ENCODE data around the gene DPF3.

The DPF3 gene

GRCh38 chr14:72589652-72590051 is 304.2 kb downstream of the DPF3 start:
- Histone ChIP-seq H3K27ac (ENCODE audit: low read depth, low read length) (no peak overlapping the region), H3K14ac (ENCODE audit: low read length) (no peak overlapping the region), H3K4me2 (ENCODE audit: low read length) (no peak overlapping the region), H2AFZ (ENCODE audit: insufficient read depth, low read length, poor library complexity) (no peak overlapping the region), H3K9me3 (ENCODE audit: insufficient read depth, low read depth, low read length) (no peaks in the 10 kb centered on the region), H4K8ac (ENCODE audit: low read depth, low read length) (no peak overlapping the region), H2AK5ac (ENCODE audit: low read length) (no peak overlapping the region), H3K79me1 (ENCODE audit: low read length) (no peaks in the 10 kb centered on the region), H3K36me3 (ENCODE audit: control insufficient read depth in 1 of 2, insufficient read depth in 2 of 2, low read length in 2 of 2) (no peaks in the 10 kb centered on the region), H3K4me1 (ENCODE audit: control insufficient read depth in 1 of 2, insufficient read depth in 2 of 2, low read length in 2 of 2) (no peaks in the 10 kb centered on the region), H2BK5ac (ENCODE audit: low read depth, low read length, poor library complexity) (no peak overlapping the region), H3K18ac (ENCODE audit: low read length) (no peak overlapping the region), H3K9ac (ENCODE audit: low read length) (no peak overlapping the region), H2BK120ac (ENCODE audit: insufficient read depth, low read length, poor library complexity) (no peak overlapping the region), H4K91ac (ENCODE audit: low read depth, low read length) (no peak overlapping the region), H3K23ac (ENCODE audit: low read length) (no peak overlapping the region), H3K4me3 (ENCODE audit: low read depth, low read length) (no peak overlapping the region), H3K27me3 (ENCODE audit: insufficient read depth, low read length) (no peaks in the 10 kb centered on the region), H4K12ac (ENCODE audit: low read depth, low read length) (no peak overlapping the region), H3K4ac (ENCODE audit: low read depth, low read length) (no peak overlapping the region), H2BK12ac (ENCODE audit: low read length) (no peak overlapping the region), H3K79me2 (ENCODE audit: control insufficient read depth, insufficient read depth, low read length, poor library complexity) (no peaks in the 10 kb centered on the region)
- no peak for DNase-seq

GRCh38 chr14:72588521-72588920 is 305.4 kb downstream of the DPF3 start:
- H3K9ac ChIP-seq (ENCODE audit: low read length), result no peak overlapping the region
- no peak for DNase-seq
- H3K36me3 ChIP-seq (ENCODE audit: control insufficient read depth in 1 of 2, insufficient read depth in 2 of 2, low read length in 2 of 2), result no peaks in the 10 kb centered on the region
- no peak overlapping the region for H2BK5ac ChIP-seq (ENCODE audit: low read depth, low read length, poor library complexity)
- H3K27ac ChIP-seq (ENCODE audit: low read depth, low read length), result no peak overlapping the region
- H4K8ac ChIP-seq (ENCODE audit: low read depth, low read length), result no peak overlapping the region
- H3K14ac ChIP-seq (ENCODE audit: low read length), result no peak overlapping the region
- no peak overlapping the region for H3K23ac ChIP-seq (ENCODE audit: low read length)
- H3K4ac ChIP-seq (ENCODE audit: low read depth, low read length), result no peak overlapping the region
- no peaks in the 10 kb centered on the region for H3K79me1 ChIP-seq (ENCODE audit: low read length)
- no peak overlapping the region for H2BK120ac ChIP-seq (ENCODE audit: insufficient read depth, low read length, poor library complexity)
- H3K4me1 ChIP-seq (ENCODE audit: control insufficient read depth in 1 of 2, insufficient read depth in 2 of 2, low read length in 2 of 2), result no peaks in the 10 kb centered on the region
- H4K12ac ChIP-seq (ENCODE audit: low read depth, low read length), result no peak overlapping the region
- WGBS (ENCODE audit: extremely low coverage, insufficient coverage, insufficient read length), result no CpG with 5 or more reads among the region's 5 CpGs
- no peaks in the 10 kb centered on the region for H3K9me3 ChIP-seq (ENCODE audit: insufficient read depth, low read depth, low read length)
- no peak overlapping the region for H3K18ac ChIP-seq (ENCODE audit: low read length)
- no peaks in the 10 kb centered on the region for H3K79me2 ChIP-seq (ENCODE audit: control insufficient read depth, insufficient read depth, low read length, poor library complexity)
- no peak overlapping the region for H2AFZ ChIP-seq (ENCODE audit: insufficient read depth, low read length, poor library complexity)
- H3K27me3 ChIP-seq (ENCODE audit: insufficient read depth, low read length), result no peaks in the 10 kb centered on the region
- H3K4me2 ChIP-seq (ENCODE audit: low read length), result no peak overlapping the region
- H4K91ac ChIP-seq (ENCODE audit: low read depth, low read length), result no peak overlapping the region
- H2AK5ac ChIP-seq (ENCODE audit: low read length), result no peak overlapping the region
- H2BK12ac ChIP-seq (ENCODE audit: low read length), result no peak overlapping the region
- no peak overlapping the region for H3K4me3 ChIP-seq (ENCODE audit: low read depth, low read length)

- Histone ChIP-seq H4K12ac (ENCODE audit: low read depth, low read length) (no peak overlapping the region), H3K9me3 (ENCODE audit: insufficient read depth, low read depth, low read length) (no peaks in the 10 kb centered on the region), H3K4me2 (ENCODE audit: low read length) (no peak overlapping the region), H4K91ac (ENCODE audit: low read depth, low read length) (no peak overlapping the region), H3K9ac (ENCODE audit: low read length) (no peak overlapping the region), H3K27me3 (ENCODE audit: insufficient read depth, low read length) (no peaks in the 10 kb centered on the region), H3K79me2 (ENCODE audit: control insufficient read depth, insufficient read depth, low read length, poor library complexity) (no peaks in the 10 kb centered on the region), H2BK120ac (ENCODE audit: insufficient read depth, low read length, poor library complexity) (no peak overlapping the region), H3K4me3 (ENCODE audit: low read depth, low read length) (no peak overlapping the region), H2AK5ac (ENCODE audit: low read length) (no peak overlapping the region), H3K18ac (ENCODE audit: low read length) (no peak overlapping the region), H3K27ac (ENCODE audit: low read depth, low read length) (no peak overlapping the region), H2AFZ (ENCODE audit: insufficient read depth, low read length, poor library complexity) (no peak overlapping the region), H3K4ac (ENCODE audit: low read depth, low read length) (no peak overlapping the region), H2BK12ac (ENCODE audit: low read length) (no peak overlapping the region), H3K4me1 (ENCODE audit: control insufficient read depth in 1 of 2, insufficient read depth in 2 of 2, low read length in 2 of 2) (no peaks in the 10 kb centered on the region), H3K23ac (ENCODE audit: low read length) (no peak overlapping the region), H4K8ac (ENCODE audit: low read depth, low read length) (no peak overlapping the region), H3K14ac (ENCODE audit: low read length) (no peak overlapping the region), H3K79me1 (ENCODE audit: low read length) (no peaks in the 10 kb centered on the region), H3K36me3 (ENCODE audit: control insufficient read depth in 1 of 2, insufficient read depth in 2 of 2, low read length in 2 of 2) (no peaks in the 10 kb centered on the region), H2BK5ac (ENCODE audit: low read depth, low read length, poor library complexity) (no peak overlapping the region)
- no peak for DNase-seq
- no CpG with 5 or more reads among the region's 5 CpGs for WGBS (ENCODE audit: extremely low coverage, insufficient coverage, insufficient read length)
Observed at GRCh38 chr14:72583316-72584272, 310.3 kb downstream of the DPF3 start.

- Histone ChIP-seq H3K36me3 (ENCODE audit: control insufficient read depth in 1 of 2, insufficient read depth in 2 of 2, low read length in 2 of 2) (no peaks in the 10 kb centered on the region), H3K27ac (ENCODE audit: low read depth, low read length) (no peak overlapping the region), H2BK12ac (ENCODE audit: low read length) (no peak overlapping the region), H2BK120ac (ENCODE audit: insufficient read depth, low read length, poor library complexity) (no peak overlapping the region), H3K9ac (ENCODE audit: low read length) (no peak overlapping the region), H3K14ac (ENCODE audit: low read length) (no peak overlapping the region), H3K18ac (ENCODE audit: low read length) (no peak overlapping the region), H3K4ac (ENCODE audit: low read depth, low read length) (no peak overlapping the region), H3K4me3 (ENCODE audit: low read depth, low read length) (no peak overlapping the region), H3K79me1 (ENCODE audit: low read length) (no peaks in the 10 kb centered on the region), H3K79me2 (ENCODE audit: control insufficient read depth, insufficient read depth, low read length, poor library complexity) (no peaks in the 10 kb centered on the region), H2AK5ac (ENCODE audit: low read length) (no peak overlapping the region), H4K8ac (ENCODE audit: low read depth, low read length) (no peak overlapping the region), H4K12ac (ENCODE audit: low read depth, low read length) (no peak overlapping the region), H3K27me3 (ENCODE audit: insufficient read depth, low read length) (no peaks in the 10 kb centered on the region), H2BK5ac (ENCODE audit: low read depth, low read length, poor library complexity) (no peak overlapping the region), H4K91ac (ENCODE audit: low read depth, low read length) (no peak overlapping the region), H3K23ac (ENCODE audit: low read length) (no peak overlapping the region), H3K9me3 (ENCODE audit: insufficient read depth, low read depth, low read length) (no peaks in the 10 kb centered on the region), H3K4me2 (ENCODE audit: low read length) (no peak overlapping the region), H3K4me1 (ENCODE audit: control insufficient read depth in 1 of 2, insufficient read depth in 2 of 2, low read length in 2 of 2) (peaks cover 0 to under 1% of the 10 kb centered on the region in 2 experiments), H2AFZ (ENCODE audit: insufficient read depth, low read length, poor library complexity) (no peak overlapping the region)
- WGBS (ENCODE audit: extremely low coverage, insufficient coverage, insufficient read length), result no CpG with 5 or more reads among the region's 1 CpG
- DNase-seq, result no peak
Observed at GRCh38 chr14:72582582-72582981, 311.3 kb downstream of the DPF3 start.

All from trophoblast cell (in vitro differentiated cells and primary cell).